WERI-Rb-1 (cell line): Measurements from ENCODE around the gene TPRN.

Experiments used
- DNase-seq: peaks from one replicate; pipeline ENCODE4 v3.0.0-alpha.2; 2020
- H3K27ac ChIP-seq: fragments of 250-450 bp; sonication (Bioruptor Pico); 2 replicates; pipeline ENCODE4 v1.5.1; 2020; ENCODE audit warnings: mild to moderate bottlenecking, moderate library complexity
- H3K27me3 ChIP-seq: fragments of 250-450 bp; sonication (Bioruptor Pico); 2 replicates; pipeline ENCODE4 v1.5.1; 2021; ENCODE audit warnings: mild to moderate bottlenecking, low read depth, moderate library complexity; ENCODE audit not compliant: insufficient read depth, severe bottlenecking
- H3K36me3 ChIP-seq: fragments of 250-450 bp; sonication (Bioruptor Pico); 2 replicates; pipeline ENCODE4 v1.5.1; 2020; ENCODE audit warnings: mild to moderate bottlenecking, moderate library complexity
- H3K4me3 ChIP-seq: 2 replicates; pipeline ENCODE4 v1.5.1; 2011; ENCODE audit warnings: low read depth, mild to moderate bottlenecking, control low read depth, low read length
- H3K9me3 ChIP-seq: fragments of 250-450 bp; sonication (Bioruptor Pico); 2 replicates; pipeline ENCODE4 v1.5.1; 2021; ENCODE audit warnings: mild to moderate bottlenecking, moderate library complexity; ENCODE audit not compliant: severe bottlenecking
- TF ChIP-seq, protein P1 (sequence below): IDR thresholded peaks from 2 replicates; pipeline ENCODE4 v1.5.1; 2011; ENCODE audit warnings: low read depth, mild to moderate bottlenecking, control low read depth, inconsistent platforms, low read length

Gene TPRN

DNA sequence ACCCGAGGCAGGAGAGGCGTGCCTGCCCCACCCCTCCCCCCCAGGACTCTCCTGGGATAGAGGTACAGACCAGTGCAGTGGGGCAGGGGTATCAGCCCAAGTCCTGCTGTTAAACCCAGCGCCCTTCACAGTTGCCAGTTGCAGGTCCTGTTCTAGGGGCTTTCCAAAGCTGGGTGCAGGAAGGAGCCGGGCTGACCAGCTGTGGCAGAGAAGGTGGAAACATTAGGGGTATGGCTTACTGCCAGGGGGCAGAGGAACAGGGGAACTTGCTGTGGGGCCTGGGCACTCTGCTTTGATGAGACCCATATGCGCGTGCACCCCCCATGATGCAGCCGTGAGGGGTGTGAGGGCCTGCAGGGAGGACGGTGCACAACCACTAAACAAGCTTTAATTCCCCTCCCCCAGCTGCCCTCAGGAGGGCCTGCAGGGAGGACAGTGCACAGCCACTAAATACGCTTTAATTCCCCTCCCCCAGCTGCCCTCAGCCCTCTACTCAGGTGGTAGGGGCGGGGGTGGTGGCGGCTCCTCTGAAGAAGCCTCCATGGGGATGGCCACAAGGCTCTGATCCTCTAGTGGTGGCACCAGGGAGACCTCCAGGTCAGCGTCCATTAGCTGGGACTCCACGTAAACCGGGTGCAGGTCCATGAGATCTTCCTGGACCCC lies 29.9 kb downstream of the TPRN start:
- no peak overlapping the region for H3K27ac ChIP-seq
- no peaks in the 10 kb centered on the region for H3K9me3 ChIP-seq
- DNase-seq: no peak
- no peak overlapping the region for H3K4me3 ChIP-seq
- H3K36me3 ChIP-seq: no peaks in the 10 kb centered on the region
- TF ChIP-seq, protein P1, sequence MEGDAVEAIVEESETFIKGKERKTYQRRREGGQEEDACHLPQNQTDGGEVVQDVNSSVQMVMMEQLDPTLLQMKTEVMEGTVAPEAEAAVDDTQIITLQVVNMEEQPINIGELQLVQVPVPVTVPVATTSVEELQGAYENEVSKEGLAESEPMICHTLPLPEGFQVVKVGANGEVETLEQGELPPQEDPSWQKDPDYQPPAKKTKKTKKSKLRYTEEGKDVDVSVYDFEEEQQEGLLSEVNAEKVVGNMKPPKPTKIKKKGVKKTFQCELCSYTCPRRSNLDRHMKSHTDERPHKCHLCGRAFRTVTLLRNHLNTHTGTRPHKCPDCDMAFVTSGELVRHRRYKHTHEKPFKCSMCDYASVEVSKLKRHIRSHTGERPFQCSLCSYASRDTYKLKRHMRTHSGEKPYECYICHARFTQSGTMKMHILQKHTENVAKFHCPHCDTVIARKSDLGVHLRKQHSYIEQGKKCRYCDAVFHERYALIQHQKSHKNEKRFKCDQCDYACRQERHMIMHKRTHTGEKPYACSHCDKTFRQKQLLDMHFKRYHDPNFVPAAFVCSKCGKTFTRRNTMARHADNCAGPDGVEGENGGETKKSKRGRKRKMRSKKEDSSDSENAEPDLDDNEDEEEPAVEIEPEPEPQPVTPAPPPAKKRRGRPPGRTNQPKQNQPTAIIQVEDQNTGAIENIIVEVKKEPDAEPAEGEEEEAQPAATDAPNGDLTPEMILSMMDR: no peak
- no peaks in the 10 kb centered on the region for H3K27me3 ChIP-seq

DNA sequence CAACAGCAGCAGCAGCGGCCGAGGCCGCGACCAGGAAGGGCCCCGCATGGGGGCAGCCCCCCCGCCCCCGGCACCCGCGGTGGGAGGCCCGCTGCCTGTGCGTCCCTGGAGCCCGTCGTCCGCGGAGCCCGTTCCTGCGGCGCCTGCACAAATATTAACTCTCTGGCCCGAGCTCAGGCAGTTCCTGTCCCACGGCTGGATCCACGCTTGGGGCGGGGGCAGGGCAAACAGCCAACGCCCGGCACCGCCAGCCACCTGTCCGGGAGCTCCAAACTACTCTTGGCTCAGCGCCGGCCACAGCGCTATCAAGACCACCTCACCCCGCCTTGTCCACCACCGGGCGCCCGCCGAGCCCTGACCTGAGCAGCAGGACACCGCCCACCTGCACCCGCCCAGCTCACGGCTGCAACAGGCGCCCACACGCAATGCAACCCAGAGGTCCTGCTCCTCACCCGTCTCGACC lies 30.6 kb downstream of the TPRN start, which contains the start of gene LRRC26:
Gene LRRC26, minus strand, starts transcription at position 156 of the 463 bp plus-strand sequence. Its CDS starts 108 bp downstream, at position 48.
- Histone ChIP-seq H3K27ac (peak within 1 kb of the TSS; percentile 61), H3K27me3 (no peaks in the 10 kb centered on the region), H3K4me3 (peak within 1 kb of the TSS; percentile 48), H3K9me3 (no peaks in the 10 kb centered on the region), H3K36me3 (no peaks in the 10 kb centered on the region)
- no peak for DNase-seq
- TF ChIP-seq, protein P1: no peak

DNA sequence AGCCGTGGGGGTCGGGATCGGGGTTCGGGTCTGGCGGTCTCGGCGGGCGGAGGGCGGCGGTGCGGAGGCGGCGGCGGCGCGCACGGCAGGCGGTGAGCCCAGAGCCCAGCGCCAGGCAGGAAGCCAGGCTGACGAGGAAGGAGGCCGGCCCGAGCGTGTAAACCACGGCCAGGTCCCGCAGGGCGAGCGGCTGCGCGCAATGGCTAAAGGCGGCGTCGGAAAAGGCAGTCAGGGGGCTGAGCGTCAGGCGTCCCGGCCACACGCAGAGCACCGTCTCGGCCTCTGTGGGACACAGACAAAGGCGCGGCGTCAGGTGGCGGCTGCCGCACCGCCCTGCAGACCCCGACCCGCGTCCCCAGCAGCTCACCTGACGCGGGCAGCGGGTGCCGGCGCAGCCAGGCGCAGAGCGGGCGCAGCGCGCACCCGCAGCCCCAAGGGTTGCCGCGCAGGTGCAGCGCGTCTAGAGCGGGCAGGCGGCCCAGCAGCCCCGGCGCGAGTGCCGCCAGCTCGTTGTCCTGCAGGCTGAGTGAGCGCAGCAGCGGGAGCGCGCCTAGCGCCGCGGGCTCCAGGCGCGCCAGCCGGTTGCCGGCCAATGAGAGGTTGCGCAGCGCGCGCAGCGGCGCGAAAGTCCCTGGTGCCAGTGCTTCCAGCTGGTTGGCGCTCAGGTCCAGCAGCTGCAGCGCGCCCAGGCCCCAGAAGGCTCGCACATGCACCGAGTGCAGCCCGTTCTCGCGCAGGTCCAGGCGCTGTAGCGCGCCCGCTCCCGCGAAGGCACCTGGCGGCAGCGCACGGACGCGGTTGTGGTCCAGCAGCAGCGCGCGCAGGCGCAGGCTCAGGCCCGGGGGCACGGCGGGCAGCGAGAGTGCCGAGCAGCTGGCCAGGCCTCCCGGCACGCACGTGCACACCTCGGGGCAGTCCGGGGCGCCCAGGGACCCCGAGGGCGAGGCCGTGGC lies 31.4 kb downstream of the TPRN start:
- H3K4me3 ChIP-seq: peak overlapping the region; percentile 48
- TF ChIP-seq, protein P1: no peak
- H3K9me3 ChIP-seq: no peaks in the 10 kb centered on the region
- peak overlapping the region; percentile 61 for H3K27ac ChIP-seq
- peak; percentile 59 for DNase-seq
- no peaks in the 10 kb centered on the region for H3K36me3 ChIP-seq
- no peaks in the 10 kb centered on the region for H3K27me3 ChIP-seq

DNA sequence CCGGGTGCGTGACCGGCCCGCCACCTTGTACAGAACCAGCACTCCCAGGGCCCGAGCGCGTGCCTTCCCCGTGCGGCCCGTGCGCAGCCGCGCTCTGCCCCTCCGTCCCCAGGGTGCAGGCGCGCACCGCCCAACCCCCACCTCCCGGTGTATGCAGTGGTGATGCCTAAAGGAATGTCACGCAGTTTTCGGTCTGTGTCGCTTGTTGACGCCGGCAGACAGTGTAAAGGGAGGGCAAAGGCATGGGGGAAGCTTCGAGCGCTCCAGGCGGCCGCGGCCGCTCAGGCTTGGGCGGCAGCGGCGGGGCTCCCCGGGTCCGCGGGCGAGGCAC lies 32.0 kb downstream of the TPRN start:
- DNase-seq: no peak
- TF ChIP-seq, protein P1: no peak
- Histone ChIP-seq H3K27me3 (no peaks in the 10 kb centered on the region), H3K9me3 (no peaks in the 10 kb centered on the region), H3K36me3 (no peaks in the 10 kb centered on the region), H3K4me3 (peak overlapping the region; percentile 48), H3K27ac (peak overlapping the region; percentile 61; the same call in 1 of the 2 replicates)

DNA sequence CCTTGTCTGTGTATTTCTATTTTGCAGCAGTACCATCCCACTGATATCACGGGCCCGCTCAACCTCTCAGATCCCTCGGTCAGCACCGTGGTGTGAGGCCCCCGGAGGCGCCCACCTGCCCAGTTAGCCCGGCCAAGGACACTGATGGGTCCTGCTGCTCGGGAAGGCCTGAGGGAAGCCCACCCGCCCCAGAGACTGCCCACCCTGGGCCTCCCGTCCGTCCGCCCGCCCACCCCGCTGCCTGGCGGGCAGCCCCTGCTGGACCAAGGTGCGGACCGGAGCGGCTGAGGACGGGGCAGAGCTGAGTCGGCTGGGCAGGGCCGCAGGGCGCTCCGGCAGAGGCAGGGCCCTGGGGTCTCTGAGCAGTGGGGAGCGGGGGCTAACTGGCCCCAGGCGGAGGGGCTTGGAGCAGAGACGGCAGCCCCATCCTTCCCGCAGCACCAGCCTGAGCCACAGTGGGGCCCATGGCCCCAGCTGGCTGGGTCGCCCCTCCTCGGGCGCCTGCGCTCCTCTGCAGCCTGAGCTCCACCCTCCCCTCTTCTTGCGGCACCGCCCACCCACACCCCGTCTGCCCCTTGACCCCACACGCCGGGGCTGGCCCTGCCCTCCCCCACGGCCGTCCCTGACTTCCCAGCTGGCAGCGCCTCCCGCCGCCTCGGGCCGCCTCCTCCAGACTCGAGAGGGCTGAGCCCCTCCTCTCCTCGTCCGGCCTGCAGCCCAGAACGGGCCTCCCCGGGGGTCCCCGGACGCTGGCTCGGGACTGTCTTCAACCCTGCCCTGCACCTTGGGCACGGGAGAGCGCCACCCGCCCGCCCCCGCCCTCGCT lies 32.6 kb downstream of the TPRN start:
- Histone ChIP-seq H3K36me3 (no peaks in the 10 kb centered on the region), H3K27me3 (no peaks in the 10 kb centered on the region), H3K27ac (no peak overlapping the region), H3K9me3 (no peaks in the 10 kb centered on the region), H3K4me3 (peak overlapping the region; percentile 48)
- TF ChIP-seq, protein P1: no peak
- DNase-seq: peak; percentile 82
